Measurements from ENCODE around the gene GNG4. TPM values are rescaled to one million over a fixed set of nuclear protein-coding genes. Genes with fewer than 3 reads are reported as not detected.

Gene GNG4
- total RNA-seq, 1 experiment from 2014 or later: 3.5 TPM

- peaks cover 14% of the 10 kb centered on the region for H3K4me1 Mint-ChIP-seq (ENCODE audit: low read depth, unreplicated experiment)
These were observed 3.1 kb downstream of the GNG4 start for GRCh38 chr1:235646463-235646862.

GRCh38 chr1:235644693-235645305, 4.8 kb downstream of the GNG4 start:
- CTCF ChIA-PET: no interaction called here
- peaks cover 4% of the 10 kb centered on the region for H3K36me3 Mint-ChIP-seq (ENCODE audit: insufficient read depth, unreplicated experiment)

More at GRCh38 chr1:235646463-235646862, 3.1 kb downstream of the GNG4 start:
- CTCF ChIA-PET: no interaction called here
- no peak overlapping the region for H3K4me3 ChIP-seq (ENCODE audit: low read depth, low read length)
- intact Hi-C loops (cut with micrococcal nuclease; ENCODE audit: unreplicated experiment): loop anchor here (10.0 kb wide), 1 partner anchor 198 kb away; no protein-coding TSS in a partner anchor
- H3K9me3 Mint-ChIP-seq (ENCODE audit: unreplicated experiment): no peaks in the 10 kb centered on the region
- no peaks in the 10 kb centered on the region for H3K9me3 ChIP-seq
- H3K36me3 Mint-ChIP-seq (ENCODE audit: insufficient read depth, unreplicated experiment): peaks cover 4% of the 10 kb centered on the region
- no peak overlapping the region for H3K27ac Mint-ChIP-seq (ENCODE audit: unreplicated experiment)
- no peak for DNase-seq
- no peaks in the 10 kb centered on the region for H3K27me3 ChIP-seq (replicated peaks; ENCODE audit: control insufficient read depth, insufficient read depth, low read length)
- H3K4me1 ChIP-seq: peaks cover 17% of the 10 kb centered on the region
- H3K4me3 Mint-ChIP-seq (ENCODE audit: unreplicated experiment): no peak overlapping the region
- TF ChIP-seq CTCF (IDR thresholded peaks at IDR 0.05; ENCODE audit: insufficient read depth in 1 of 2, low read depth in 1 of 2, low read length in 1 of 2, severe bottlenecking in 1 of 2, unreplicated experiment in 1 of 2): no peak
- no TSS peak for BruUV-seq (replicated peaks)
- no peaks in the 10 kb centered on the region for H3K36me3 ChIP-seq (ENCODE audit: control insufficient read depth, insufficient read depth, low read length)
- POLR2A ChIA-PET: no interaction called here
- no peaks in the 10 kb centered on the region for H3K27me3 Mint-ChIP-seq (ENCODE audit: insufficient read depth, unreplicated experiment)

More at GRCh38 chr1:235644693-235645305, 4.8 kb downstream of the GNG4 start:
- intact Hi-C loops (cut with micrococcal nuclease; ENCODE audit: unreplicated experiment): loop anchor here (10.0 kb wide), 1 partner anchor 200 kb away; no protein-coding TSS in a partner anchor
- DNase-seq: no peak
- Mint-ChIP-seq H3K4me1 (ENCODE audit: low read depth, unreplicated experiment) (peaks cover 14% of the 10 kb centered on the region), H3K4me3 (ENCODE audit: unreplicated experiment) (no peak overlapping the region), H3K27me3 (ENCODE audit: insufficient read depth, unreplicated experiment) (no peaks in the 10 kb centered on the region), H3K9me3 (ENCODE audit: unreplicated experiment) (no peaks in the 10 kb centered on the region), H3K27ac (ENCODE audit: unreplicated experiment) (no peak overlapping the region)
- Histone ChIP-seq H3K9me3 (no peaks in the 10 kb centered on the region), H3K27me3 (replicated peaks; ENCODE audit: control insufficient read depth, insufficient read depth, low read length) (no peaks in the 10 kb centered on the region), H3K4me1 (peaks cover 10% of the 10 kb centered on the region), H3K4me3 (ENCODE audit: low read depth, low read length) (no peak overlapping the region), H3K36me3 (ENCODE audit: control insufficient read depth, insufficient read depth, low read length) (no peaks in the 10 kb centered on the region)
- BruUV-seq (replicated peaks): no TSS peak
- POLR2A ChIA-PET: no interaction called here
- no peak for TF ChIP-seq CTCF (IDR thresholded peaks at IDR 0.05; ENCODE audit: insufficient read depth in 1 of 2, low read depth in 1 of 2, low read length in 1 of 2, severe bottlenecking in 1 of 2, unreplicated experiment in 1 of 2)
